Endodermal cell (in vitro differentiated cells): ENCODE measurements around the gene FBXO48. TPM values are rescaled to one million over a fixed set of nuclear protein-coding genes. Genes with fewer than 3 reads are reported as not detected.
A peak's percentile ranks its signal among the peaks of the same experiment; 100 is the strongest.

Source experiments
- DNase-seq: peaks from one replicate; pipeline ENCODE4 v3.0.0-alpha.2; 2017
- H3K27ac ChIP-seq: 2 replicates; pipeline ENCODE4 v1.5.1; 2013; ENCODE audit warnings: mild to moderate bottlenecking, low read depth, low read length, moderate library complexity
- H3K27me3 ChIP-seq: 2 replicates; pipeline ENCODE4 v1.6.1; 2013; ENCODE audit warnings: mild to moderate bottlenecking, low read length, moderate library complexity; ENCODE audit not compliant: insufficient read depth, control insufficient read depth, poor library complexity, severe bottlenecking
- H3K36me3 ChIP-seq: 2 replicates; pipeline ENCODE4 v1.7.0; 2013; ENCODE audit warnings: mild to moderate bottlenecking, low read length, moderate library complexity; ENCODE audit not compliant: control insufficient read depth, insufficient read depth
- H3K4me1 ChIP-seq: one replicate; pipeline ENCODE4 v1.7.0; 2013; ENCODE audit warnings: low read length; ENCODE audit not compliant: control insufficient read depth, insufficient read depth
- H3K4me3 ChIP-seq: 2 replicates; pipeline ENCODE4 v1.5.1; 2013; ENCODE audit warnings: mild to moderate bottlenecking, low read length, moderate library complexity
- H3K9ac ChIP-seq: 2 replicates; pipeline ENCODE4 v1.6.1; 2013; ENCODE audit warnings: mild to moderate bottlenecking, low read length, moderate library complexity; ENCODE audit not compliant: poor library complexity, severe bottlenecking; ENCODE audit errors: extremely low read depth
- H3K9me3 ChIP-seq: 2 replicates; pipeline ENCODE4 v1.6.1; 2013; ENCODE audit warnings: mild to moderate bottlenecking, low read length, moderate library complexity; ENCODE audit not compliant: control insufficient read depth
- H3K27ac Mint-ChIP-seq: 2 replicates; pipeline ENCODE4 v1.8.0; 2020; ENCODE audit warnings: mixed read lengths
- H3K27me3 Mint-ChIP-seq: 2 replicates; pipeline ENCODE4 v1.8.0; 2021; ENCODE audit warnings: mild to moderate bottlenecking, mixed read lengths; ENCODE audit not compliant: insufficient read depth
- H3K36me3 Mint-ChIP-seq: 2 replicates; pipeline ENCODE4 v1.8.0; 2020; ENCODE audit warnings: low read depth, mixed read lengths
- H3K4me1 Mint-ChIP-seq: 2 replicates; pipeline ENCODE4 v1.8.0; 2020; ENCODE audit warnings: mixed read lengths
- H3K4me3 Mint-ChIP-seq: 2 replicates; pipeline ENCODE4 v1.8.0; 2020; ENCODE audit warnings: mild to moderate bottlenecking, moderate library complexity, mixed read lengths
- H3K9me3 Mint-ChIP-seq: 2 replicates; pipeline ENCODE4 v1.8.0; 2020; ENCODE audit warnings: mild to moderate bottlenecking, mixed read lengths
- CTCF ChIP-seq: fragments of 200-600 bp; sonication (generic); conservative IDR thresholded peaks from 2 replicates; pipeline ENCODE4 v1.5.0; 2021; ENCODE audit warnings: antibody characterized with exemption, mild to moderate bottlenecking
- WGBS, 2 experiments: methylation state at CpG; one replicate each; pipeline versions ENCODE4 v1.1.5 to v1.1.7; 2013; ENCODE audit warnings: missing lambda C conversion rate in 2 of 2, mixed read lengths in 1 of 2; ENCODE audit not compliant: insufficient coverage in 1 of 2, insufficient read length in 1 of 2; 5-methylcytosine and 5-hydroxymethylcytosine counted together
- total RNA-seq, 2 donors: library from RNA; stranded (reverse); fragmentation: NEBNext Ultra II Directional in 1 of 2; extraction: Animal tissue kit (Norgen Biotek cat#: 25700) in 1 of 2; gene quantifications; 2 replicates in 1 of 2; 3 replicates in 1 of 2; pipeline ENCODE4 v1.2.1, GENCODE V29; 2021

Gene FBXO48
- total RNA-seq, 2 donors from 2014 or later, result 1.3 to 1.5 TPM

GRCh38 chr2:68441179-68441993, 25.7 kb downstream of the FBXO48 start:
- H3K4me1 Mint-ChIP-seq, result peaks cover 14% of the 10 kb centered on the region
- no peak overlapping the region for H3K27ac Mint-ChIP-seq
- peak; percentile 92 for DNase-seq
- H3K4me3 ChIP-seq, result no peak overlapping the region
- H3K9ac ChIP-seq, result no peak overlapping the region
- H3K27me3 ChIP-seq, result no peaks in the 10 kb centered on the region
- no peaks in the 10 kb centered on the region for H3K36me3 Mint-ChIP-seq
- 45 to 75% methylated on average over 4 to 6 of the region's 6 CpGs for WGBS, 2 experiments
- no peak overlapping the region for H3K27ac ChIP-seq
- H3K9me3 ChIP-seq, result no peaks in the 10 kb centered on the region
- TF ChIP-seq CTCF, result peak; percentile 96
- no peaks in the 10 kb centered on the region for H3K36me3 ChIP-seq
- no peaks in the 10 kb centered on the region for H3K9me3 Mint-ChIP-seq
- no peak overlapping the region for H3K4me3 Mint-ChIP-seq
- H3K4me1 ChIP-seq, result peaks cover 7% of the 10 kb centered on the region
- peaks cover 5% of the 10 kb centered on the region for H3K27me3 Mint-ChIP-seq

GRCh38 chr2:68438455-68439303, 28.4 kb downstream of the FBXO48 start:
- no peak for DNase-seq
- H3K36me3 ChIP-seq, result no peaks in the 10 kb centered on the region
- Mint-ChIP-seq H3K36me3 (no peaks in the 10 kb centered on the region), H3K9me3 (no peaks in the 10 kb centered on the region), H3K4me3 (no peak overlapping the region), H3K27ac (no peak overlapping the region), H3K27me3 (peaks cover 3% of the 10 kb centered on the region), H3K4me1 (peaks cover 14% of the 10 kb centered on the region)
- no peaks in the 10 kb centered on the region for H3K27me3 ChIP-seq
- H3K27ac ChIP-seq, result no peak overlapping the region
- TF ChIP-seq CTCF, result no peak
- H3K4me3 ChIP-seq, result no peak overlapping the region
- WGBS, 2 experiments, result 91 to 97% methylated on average over 6 to 7 of the region's 7 CpGs
- no peaks in the 10 kb centered on the region for H3K9me3 ChIP-seq
- H3K4me1 ChIP-seq, result peaks cover 7% of the 10 kb centered on the region
- no peak overlapping the region for H3K9ac ChIP-seq

- Mint-ChIP-seq H3K4me1 (peaks cover 10% of the 10 kb centered on the region), H3K36me3 (no peaks in the 10 kb centered on the region), H3K27me3 (peaks cover 4% of the 10 kb centered on the region), H3K9me3 (no peaks in the 10 kb centered on the region), H3K4me3 (no peak overlapping the region), H3K27ac (no peak overlapping the region)
- Histone ChIP-seq H3K9me3 (no peaks in the 10 kb centered on the region), H3K27ac (no peak overlapping the region), H3K4me1 (peaks cover 4% of the 10 kb centered on the region), H3K4me3 (no peak overlapping the region), H3K27me3 (no peaks in the 10 kb centered on the region), H3K36me3 (no peaks in the 10 kb centered on the region), H3K9ac (no peak overlapping the region)
- TF ChIP-seq CTCF, result no peak
- WGBS, 2 experiments, result 68 to 82% methylated on average over 4 of the region's 4 CpGs
- no peak for DNase-seq
Observed at GRCh38 chr2:68436270-68436669, 30.8 kb downstream of the FBXO48 start.
